Activated CD8-positive, alpha-beta memory T cell treated with anti-CD3 and anti-CD28 coated beads, Interleukin-2, amount 10 ng/mL, durations not matched to agents 7 days and 5 days (primary cell): ENCODE results near the gene DHFR2. TPM values are rescaled to one million over a fixed set of nuclear protein-coding genes. Genes with fewer than 3 reads are reported as not detected.
A peak's percentile ranks its signal among the peaks of the same experiment; 100 is the strongest.
"Not testable (repeated sequence)": the region's sequence is repeated elsewhere in the genome, so short reads cannot be mapped to it uniquely, and the experiment has no call there.

Experiments
- ATAC-seq: fragments of 150-1000 bp; cut with Tn5 transposase; one replicate; pipeline ENCODE4 v1.10.0; 2021; ENCODE audit warnings: moderate library complexity
- CTCF ChIA-PET: fragments of 350-600 bp; sonication (Branson Sonifier 250); formaldehyde crosslinking; loops from one replicate; lab custom pipeline; 2021; ENCODE audit warnings: antibody characterized with exemption; lab: Charles Lee
- DNase-seq: peaks from one replicate; pipeline ENCODE4 v3.0.0-alpha.2; 2020
- H3K27ac Mint-ChIP-seq: one replicate; pipeline ENCODE4 v1.8.0; 2021; ENCODE audit warnings: mild to moderate bottlenecking, mixed read lengths
- H3K27me3 Mint-ChIP-seq: one replicate; pipeline ENCODE4 v1.8.0; 2021; ENCODE audit warnings: mixed read lengths
- H3K36me3 Mint-ChIP-seq: one replicate; pipeline ENCODE4 v1.8.0; 2021; ENCODE audit warnings: mild to moderate bottlenecking, mixed read lengths
- H3K4me1 Mint-ChIP-seq: one replicate; pipeline ENCODE4 v1.8.0; 2021; ENCODE audit warnings: mixed read lengths
- H3K4me3 Mint-ChIP-seq: one replicate; pipeline ENCODE4 v1.8.0; 2021; ENCODE audit warnings: mild to moderate bottlenecking, moderate library complexity, mixed read lengths
- H3K9me3 Mint-ChIP-seq: one replicate; pipeline ENCODE4 v1.8.0; 2022; ENCODE audit warnings: low read depth, mixed read lengths
- total RNA-seq, 2 experiments: library from RNA; stranded (reverse); gene quantifications; one replicate each; pipeline ENCODE4 v1.2.3, GENCODE V29; 2021

DHFR2 gene
- total RNA-seq, result 10 to 100 TPM in 1 of 2 experiments, 1 to 10 TPM in 1; 7.0 to 11.8 TPM

GRCh38 chr3:94062513-94063404, at the start of gene DHFR2, which contains the start of gene NSUN3:
DHFR2 (minus strand) TSS chr3:94062916; CDS start chr3:94061511, 1,405 bp downstream.
NSUN3 (plus strand) TSS chr3:94063061; CDS start chr3:94063127, 66 bp downstream.
- Mint-ChIP-seq H3K27me3 (no peaks in the 10 kb centered on the region), H3K9me3 (peaks cover 6% of the 10 kb centered on the region), H3K4me3 (peak within 1 kb of the TSS; percentile 97), H3K4me1 (peaks cover 44% of the 10 kb centered on the region), H3K27ac (peak within 1 kb of the TSS; percentile 100), H3K36me3 (peaks cover 55% of the 10 kb centered on the region)
- CTCF ChIA-PET, result interaction anchor here (0.6 to 2.8 kb wide), 10 partner anchors 9 to 89 kb away, joined by 3 to 15 read pairs (median 4); partner anchors contain the start of genes ARL13B and PROS1
- DNase-seq (peak; percentile 92), ATAC-seq (peak; percentile 90)

DNA sequence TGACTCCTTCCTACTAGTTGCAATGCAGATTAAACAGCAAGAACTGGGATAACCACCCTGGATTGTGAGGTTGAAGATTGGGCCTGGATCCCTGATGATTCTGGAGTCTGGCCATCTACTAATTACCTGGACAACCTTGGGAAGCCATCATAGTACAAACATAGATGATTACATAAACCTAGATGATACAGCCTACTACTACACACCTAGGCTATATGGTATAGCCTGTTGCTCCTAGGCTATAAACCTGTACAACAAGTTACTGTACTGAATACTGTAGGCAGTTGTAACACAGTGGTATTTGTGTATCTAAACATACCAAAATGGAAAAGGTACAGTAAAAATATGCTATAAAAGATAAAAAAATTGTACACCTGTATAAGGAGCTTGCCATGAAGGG, 48.1 kb upstream of the DHFR2 start:
- Mint-ChIP-seq H3K27ac (no peak overlapping the region), H3K36me3 (peaks cover 17% of the 10 kb centered on the region), H3K4me1 (peaks cover 1% of the 10 kb centered on the region), H3K4me3 (no peak overlapping the region), H3K27me3 (no peaks in the 10 kb centered on the region), H3K9me3 (no peaks in the 10 kb centered on the region)
- CTCF ChIA-PET, result no interaction called here
- DNase-seq, result no peak
- no peak for ATAC-seq

DNA sequence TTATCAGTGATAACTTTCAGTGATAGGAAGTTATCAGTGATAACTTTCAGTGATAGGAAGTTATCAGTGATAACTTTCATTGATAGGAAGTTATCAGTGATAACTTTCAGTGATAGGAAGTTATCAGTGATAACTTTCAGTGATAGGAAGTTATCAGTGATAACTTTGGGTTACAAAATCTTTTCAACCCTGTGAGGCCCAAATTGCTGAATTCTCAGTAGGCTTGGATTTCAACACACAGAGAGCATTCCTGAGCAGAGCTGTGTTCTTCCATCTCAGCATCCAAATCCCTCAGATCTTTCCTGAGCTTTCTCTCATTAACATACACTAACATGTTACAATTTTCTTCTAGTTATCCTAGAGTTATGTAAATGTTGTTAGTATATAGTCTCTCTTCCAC, 47.5 kb upstream of the DHFR2 start:
- H3K4me1 Mint-ChIP-seq, ATAC-seq, DNase-seq, CTCF ChIA-PET, H3K9me3 Mint-ChIP-seq, H3K27ac Mint-ChIP-seq, H3K4me3 Mint-ChIP-seq, H3K27me3 Mint-ChIP-seq: not testable (repeated sequence)
- peaks cover 17% of the 10 kb centered on the region for H3K36me3 Mint-ChIP-seq

DNA sequence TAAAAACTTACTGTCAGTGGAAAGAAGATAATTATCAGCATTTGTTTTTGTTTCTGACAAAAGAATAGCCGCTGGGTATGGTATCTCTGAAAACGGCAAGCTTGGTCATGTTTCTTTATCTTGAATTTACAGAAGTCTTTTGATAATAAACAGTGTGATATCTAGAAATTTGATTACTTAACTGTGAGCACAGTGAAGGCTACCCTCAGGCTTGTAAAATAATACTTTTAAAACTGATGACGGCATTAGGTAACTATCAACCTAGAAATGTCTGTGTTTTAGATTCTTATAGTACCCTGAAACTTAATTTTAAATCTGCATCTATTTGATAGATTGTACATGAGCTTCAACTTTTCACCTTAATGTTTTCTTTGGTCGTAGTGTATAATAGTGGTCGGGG, 43.6 kb upstream of the DHFR2 start:
- Mint-ChIP-seq H3K9me3 (no peaks in the 10 kb centered on the region), H3K27ac (no peak overlapping the region), H3K4me1 (no peaks in the 10 kb centered on the region), H3K27me3 (no peaks in the 10 kb centered on the region), H3K36me3 (peaks cover 7% of the 10 kb centered on the region), H3K4me3 (no peak overlapping the region)
- no peak for ATAC-seq
- DNase-seq, result no peak
- CTCF ChIA-PET, result no interaction called here

- no peak overlapping the region for H3K4me3 Mint-ChIP-seq
- peaks cover 14% of the 10 kb centered on the region for H3K36me3 Mint-ChIP-seq
- H3K4me1 Mint-ChIP-seq, result peaks cover 7% of the 10 kb centered on the region
- DNase-seq, result no peak
- H3K27me3 Mint-ChIP-seq, result no peaks in the 10 kb centered on the region
- H3K9me3 Mint-ChIP-seq, result no peaks in the 10 kb centered on the region
- no peak overlapping the region for H3K27ac Mint-ChIP-seq
- CTCF ChIA-PET, result interaction anchor here (0.7 to 0.9 kb wide), 2 partner anchors 30 to 36 kb away, joined by 3 read pairs; no protein-coding TSS in a partner anchor
- no peak for ATAC-seq
Observed at GRCh38 chr3:94101860-94102259, 39.1 kb upstream of the DHFR2 start.

GRCh38 chr3:94099311-94099710, 36.6 kb upstream of the DHFR2 start:
- no peaks in the 10 kb centered on the region for H3K27me3 Mint-ChIP-seq
- CTCF ChIA-PET, result interaction anchor here (1.7 kb wide), 1 partner anchor 30 kb away, joined by 4 read pairs; no protein-coding TSS in a partner anchor
- DNase-seq, result no peak
- H3K36me3 Mint-ChIP-seq, result peaks cover 26% of the 10 kb centered on the region
- H3K4me1 Mint-ChIP-seq, result peaks cover 7% of the 10 kb centered on the region
- no peak overlapping the region for H3K4me3 Mint-ChIP-seq
- H3K27ac Mint-ChIP-seq, result no peak overlapping the region
- ATAC-seq, result no peak
- H3K9me3 Mint-ChIP-seq, result no peaks in the 10 kb centered on the region

GRCh38 chr3:94098452-94098851, 35.7 kb upstream of the DHFR2 start:
- Mint-ChIP-seq H3K4me1 (peaks cover 7% of the 10 kb centered on the region), H3K27me3 (no peaks in the 10 kb centered on the region), H3K27ac (no peak overlapping the region), H3K36me3 (peaks cover 27% of the 10 kb centered on the region), H3K4me3 (no peak overlapping the region), H3K9me3 (no peaks in the 10 kb centered on the region)
- no peak for ATAC-seq
- no peak for DNase-seq
- CTCF ChIA-PET, result interaction anchor here (1.7 kb wide), 1 partner anchor 29 kb away, joined by 4 read pairs; no protein-coding TSS in a partner anchor

DNA sequence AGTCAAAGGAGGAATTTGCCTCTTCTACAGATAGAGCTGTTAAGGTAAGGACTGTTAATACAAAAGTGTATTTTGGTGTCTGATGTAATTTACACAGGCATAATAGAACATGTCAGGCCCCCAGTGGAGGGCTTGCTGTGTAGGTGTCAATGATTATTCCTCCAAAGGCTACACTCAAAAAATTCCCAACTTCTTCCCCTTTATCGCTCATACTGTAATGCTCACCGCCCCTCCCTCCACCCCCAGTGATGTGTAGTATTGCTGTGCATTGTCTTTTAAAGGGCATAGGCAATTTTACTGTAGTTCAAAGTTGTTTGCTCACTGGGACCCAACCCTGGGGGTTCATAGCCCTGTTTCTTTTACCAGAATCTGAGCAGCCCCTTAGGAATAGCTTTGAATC, 32.4 kb upstream of the DHFR2 start:
- Mint-ChIP-seq H3K36me3 (peaks cover 41% of the 10 kb centered on the region), H3K4me3 (no peak overlapping the region), H3K9me3 (no peaks in the 10 kb centered on the region), H3K4me1 (peaks cover 7% of the 10 kb centered on the region), H3K27me3 (no peaks in the 10 kb centered on the region), H3K27ac (peak overlapping the region; percentile 50)
- no peak for DNase-seq
- ATAC-seq, result no peak
- CTCF ChIA-PET, result no interaction called here

DNA sequence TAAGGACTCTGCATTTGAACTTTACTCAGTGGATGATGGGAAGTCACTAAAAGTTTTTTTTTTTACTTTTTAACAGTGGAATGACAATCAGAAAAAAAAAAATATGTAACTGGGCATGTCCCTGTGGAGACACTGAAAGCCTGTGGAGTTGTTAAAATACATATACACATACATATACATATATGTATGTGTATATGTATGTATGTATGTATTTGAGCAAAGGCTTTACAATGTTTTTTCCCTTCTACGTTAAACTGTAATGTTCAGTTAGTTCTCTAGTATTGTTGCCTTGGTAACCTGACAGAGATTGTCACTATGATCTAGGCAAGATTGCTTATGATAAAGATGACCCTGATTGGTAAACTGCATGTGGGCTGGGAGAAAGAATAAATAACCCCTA, 30.4 kb upstream of the DHFR2 start:
- Mint-ChIP-seq H3K4me1 (peaks cover 2% of the 10 kb centered on the region), H3K27me3 (no peaks in the 10 kb centered on the region), H3K27ac (no peak overlapping the region), H3K36me3 (peaks cover 49% of the 10 kb centered on the region), H3K4me3 (no peak overlapping the region), H3K9me3 (no peaks in the 10 kb centered on the region)
- DNase-seq, result no peak
- ATAC-seq, result no peak
- CTCF ChIA-PET, result no interaction called here

GRCh38 chr3:94092086-94092485, 29.4 kb upstream of the DHFR2 start:
- peaks cover 49% of the 10 kb centered on the region for H3K36me3 Mint-ChIP-seq
- CTCF ChIA-PET, result no interaction called here
- no peaks in the 10 kb centered on the region for H3K27me3 Mint-ChIP-seq
- ATAC-seq, result no peak
- H3K4me3 Mint-ChIP-seq, result no peak overlapping the region
- H3K4me1 Mint-ChIP-seq, result no peaks in the 10 kb centered on the region
- DNase-seq, result no peak
- no peaks in the 10 kb centered on the region for H3K9me3 Mint-ChIP-seq
- H3K27ac Mint-ChIP-seq, result peak overlapping the region; percentile 1

GRCh38 chr3:94089126-94089525, 26.4 kb upstream of the DHFR2 start:
- CTCF ChIA-PET, result no interaction called here
- DNase-seq (no peak), ATAC-seq (no peak)
- Mint-ChIP-seq H3K36me3 (peaks cover 48% of the 10 kb centered on the region), H3K4me3 (no peak overlapping the region), H3K4me1 (peaks cover 2% of the 10 kb centered on the region), H3K27ac (no peak overlapping the region), H3K27me3 (no peaks in the 10 kb centered on the region), H3K9me3 (no peaks in the 10 kb centered on the region)

DNA sequence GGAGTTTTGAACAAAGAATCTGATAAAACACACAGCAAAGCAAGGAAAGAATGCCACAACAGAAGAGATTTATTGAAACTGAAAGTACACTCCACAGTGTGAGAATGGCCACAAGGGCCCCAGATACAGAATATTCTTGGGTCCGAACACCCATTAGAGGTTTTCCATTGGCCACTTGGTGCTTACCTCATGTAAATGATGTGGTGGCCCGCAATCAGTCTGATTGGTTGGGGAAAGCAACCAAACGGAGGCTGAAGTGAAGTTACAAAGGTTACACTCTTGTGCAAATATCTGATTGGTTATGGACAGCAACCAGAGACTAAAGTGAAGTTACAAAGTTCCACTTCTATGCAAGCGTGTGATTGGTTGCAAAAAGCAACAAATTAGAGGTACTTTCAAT, 20.5 kb upstream of the DHFR2 start:
- ATAC-seq, result peak; percentile 83
- Mint-ChIP-seq H3K36me3 (peaks cover 33% of the 10 kb centered on the region), H3K4me3 (peak overlapping the region; percentile 38), H3K9me3 (no peaks in the 10 kb centered on the region), H3K27me3 (no peaks in the 10 kb centered on the region), H3K27ac (peak overlapping the region; percentile 71), H3K4me1 (peaks cover 39% of the 10 kb centered on the region)
- CTCF ChIA-PET, result no interaction called here
- peak; percentile 55 for DNase-seq

DNA sequence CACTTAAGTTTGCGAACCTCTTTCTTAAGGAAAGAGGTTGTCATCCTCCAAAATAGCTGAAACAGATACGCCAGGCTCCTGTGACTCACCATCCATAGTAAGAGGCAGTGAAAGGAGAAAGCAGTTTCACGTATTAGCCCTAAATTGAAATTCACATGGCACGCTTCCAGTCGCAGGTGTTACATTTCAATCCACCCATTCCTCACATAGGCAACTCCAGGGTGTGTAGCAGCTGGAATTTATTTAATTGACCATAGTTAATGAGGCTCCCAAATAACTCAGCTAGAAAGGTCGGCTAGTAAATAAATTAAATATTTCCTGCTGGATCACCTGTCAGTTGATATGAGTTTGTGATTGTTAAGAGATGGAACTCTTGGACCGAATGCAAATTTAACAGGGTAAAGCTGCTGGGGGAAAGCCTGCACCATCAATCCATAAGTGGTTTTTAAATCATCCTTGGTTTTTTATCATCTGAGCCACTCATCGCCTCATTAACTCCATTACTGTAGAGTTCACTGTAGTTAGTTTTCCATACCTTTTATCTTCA, 19.7 kb upstream of the DHFR2 start:
- CTCF ChIA-PET, result interaction anchor here (0.7 to 1.4 kb wide), 2 partner anchors 78 to 361 kb away, joined by 3 read pairs; no protein-coding TSS in a partner anchor
- ATAC-seq (no peak), DNase-seq (no peak)
- Mint-ChIP-seq H3K27ac (peak overlapping the region; percentile 71), H3K27me3 (no peaks in the 10 kb centered on the region), H3K36me3 (peaks cover 32% of the 10 kb centered on the region), H3K9me3 (no peaks in the 10 kb centered on the region), H3K4me1 (peaks cover 41% of the 10 kb centered on the region), H3K4me3 (no peak overlapping the region)
